ENCODE results near the gene PRDM7.

The PRDM7 gene

GRCh38 chr16:90037276-90037675 lies 39.9 kb downstream of the PRDM7 start:
- in situ Hi-C loops (cut with MboI; ENCODE audit: low sequenced_read_pairs), result no loop called here

GRCh38 chr16:90035902-90036301 lies 41.2 kb downstream of the PRDM7 start:
- in situ Hi-C loops (cut with MboI; ENCODE audit: low sequenced_read_pairs), result no loop called here

DNA sequence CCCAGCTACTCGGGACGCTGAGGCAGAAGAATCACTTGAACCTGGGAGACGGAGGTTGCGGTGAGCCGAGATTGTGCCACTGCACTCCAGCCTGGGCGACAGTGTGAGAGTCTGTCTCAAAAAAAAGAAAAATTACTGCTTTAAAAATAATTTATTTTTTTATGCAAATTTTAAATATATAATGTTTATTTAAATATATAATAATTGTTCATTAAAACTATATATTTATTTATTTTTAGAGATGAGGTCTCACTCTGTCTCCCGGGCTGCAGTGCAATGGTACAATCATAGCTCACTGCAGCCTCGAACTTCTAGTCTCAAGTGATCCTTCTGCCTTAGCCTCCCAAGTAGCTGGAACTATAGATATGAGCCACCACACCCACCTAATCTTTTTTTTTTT lies 42.6 kb downstream of the PRDM7 start:
- in situ Hi-C loops (cut with MboI; ENCODE audit: low sequenced_read_pairs), result no loop called here

DNA sequence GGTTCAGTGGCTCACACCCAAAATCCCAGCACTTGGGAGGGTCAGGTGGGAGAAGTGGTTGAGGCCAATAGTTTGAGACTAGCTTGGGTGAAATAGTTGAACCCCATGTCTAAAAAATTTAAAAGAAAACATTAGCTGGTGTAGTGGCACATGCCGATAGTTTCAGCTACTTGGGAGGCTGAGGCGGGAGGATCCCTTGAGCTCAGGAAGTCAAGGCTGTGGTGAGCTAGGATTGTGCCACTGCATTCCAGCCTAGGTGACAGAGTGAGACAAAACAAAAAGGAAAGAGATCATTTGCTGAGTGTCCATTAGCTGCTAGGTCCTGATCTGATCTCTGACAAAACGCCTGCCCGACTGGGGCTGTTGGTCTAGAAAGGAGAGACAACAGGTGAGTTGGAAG lies 43.7 kb downstream of the PRDM7 start:
- in situ Hi-C loops (cut with MboI; ENCODE audit: low sequenced_read_pairs), result no loop called here

DNA sequence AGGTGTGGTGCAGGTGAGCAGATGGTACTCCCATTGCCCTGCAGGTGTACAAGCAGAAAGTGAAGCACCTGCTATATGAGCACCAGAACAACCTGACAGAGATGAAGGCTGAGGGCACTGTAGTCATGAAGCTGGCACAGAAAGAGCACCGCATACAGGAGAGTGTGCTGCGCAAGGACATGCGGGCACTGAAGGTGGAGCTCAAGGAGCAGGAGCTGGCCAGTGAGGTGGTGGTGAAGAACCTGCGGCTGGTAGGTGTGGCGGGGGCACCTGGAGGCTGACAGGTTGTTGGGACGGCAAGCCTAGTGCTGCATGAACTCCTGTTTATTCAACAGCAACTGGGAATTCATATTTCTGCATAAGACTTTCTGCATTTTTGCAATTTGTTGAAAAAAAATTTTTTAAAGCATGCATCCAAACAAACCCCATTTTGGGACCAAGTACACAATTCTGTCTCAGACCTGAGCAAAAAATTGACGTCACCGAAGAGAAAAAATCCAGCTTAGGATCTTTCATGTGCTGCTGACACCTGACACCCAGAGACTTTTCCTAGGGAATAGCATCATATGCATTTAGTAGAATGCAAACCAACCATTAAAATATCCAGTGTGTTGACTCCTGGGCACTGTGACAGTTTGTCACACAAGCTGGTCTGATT lies 44.3 kb downstream of the PRDM7 start:
- in situ Hi-C loops (cut with MboI; ENCODE audit: low sequenced_read_pairs), result no loop called here

GRCh38 chr16:90031931-90032673 lies 45.0 kb downstream of the PRDM7 start:
- in situ Hi-C loops (cut with MboI; ENCODE audit: low sequenced_read_pairs), result no loop called here

GRCh38 chr16:90031186-90031930 lies 45.8 kb downstream of the PRDM7 start:
- in situ Hi-C loops (cut with MboI; ENCODE audit: low sequenced_read_pairs), result no loop called here

- in situ Hi-C loops (cut with MboI; ENCODE audit: low sequenced_read_pairs), result no loop called here
Observed at GRCh38 chr16:90028985-90029384, 48.1 kb downstream of the PRDM7 start.

DNA sequence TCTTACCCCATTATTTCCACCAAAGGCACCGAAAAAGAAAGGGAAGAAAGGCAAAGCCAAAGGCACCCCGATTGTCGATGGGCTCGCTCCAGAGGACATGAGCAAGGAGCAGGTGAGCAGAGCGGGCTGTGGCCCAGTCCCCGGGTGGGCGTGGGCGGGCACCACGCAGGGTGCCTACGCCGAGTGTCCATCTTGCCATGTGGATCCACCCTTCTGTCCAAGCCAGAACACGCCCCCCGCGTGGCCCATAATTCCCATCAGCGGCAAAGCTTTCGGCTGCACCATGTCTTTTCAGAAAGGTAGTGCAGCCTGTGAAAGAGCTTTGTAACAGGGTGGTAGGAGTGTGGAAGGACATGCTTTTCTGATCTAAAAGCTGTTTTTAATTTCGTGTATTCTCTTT lies 49.5 kb downstream of the PRDM7 start:
- in situ Hi-C loops (cut with MboI; ENCODE audit: low sequenced_read_pairs), result no loop called here

- in situ Hi-C loops (cut with MboI; ENCODE audit: low sequenced_read_pairs), result no loop called here
Observed at GRCh38 chr16:90026135-90026534, 51.0 kb downstream of the PRDM7 start.

- in situ Hi-C loops (cut with MboI; ENCODE audit: low sequenced_read_pairs), result no loop called here
Observed at GRCh38 chr16:90023078-90023447, 54.1 kb downstream of the PRDM7 start.

DNA sequence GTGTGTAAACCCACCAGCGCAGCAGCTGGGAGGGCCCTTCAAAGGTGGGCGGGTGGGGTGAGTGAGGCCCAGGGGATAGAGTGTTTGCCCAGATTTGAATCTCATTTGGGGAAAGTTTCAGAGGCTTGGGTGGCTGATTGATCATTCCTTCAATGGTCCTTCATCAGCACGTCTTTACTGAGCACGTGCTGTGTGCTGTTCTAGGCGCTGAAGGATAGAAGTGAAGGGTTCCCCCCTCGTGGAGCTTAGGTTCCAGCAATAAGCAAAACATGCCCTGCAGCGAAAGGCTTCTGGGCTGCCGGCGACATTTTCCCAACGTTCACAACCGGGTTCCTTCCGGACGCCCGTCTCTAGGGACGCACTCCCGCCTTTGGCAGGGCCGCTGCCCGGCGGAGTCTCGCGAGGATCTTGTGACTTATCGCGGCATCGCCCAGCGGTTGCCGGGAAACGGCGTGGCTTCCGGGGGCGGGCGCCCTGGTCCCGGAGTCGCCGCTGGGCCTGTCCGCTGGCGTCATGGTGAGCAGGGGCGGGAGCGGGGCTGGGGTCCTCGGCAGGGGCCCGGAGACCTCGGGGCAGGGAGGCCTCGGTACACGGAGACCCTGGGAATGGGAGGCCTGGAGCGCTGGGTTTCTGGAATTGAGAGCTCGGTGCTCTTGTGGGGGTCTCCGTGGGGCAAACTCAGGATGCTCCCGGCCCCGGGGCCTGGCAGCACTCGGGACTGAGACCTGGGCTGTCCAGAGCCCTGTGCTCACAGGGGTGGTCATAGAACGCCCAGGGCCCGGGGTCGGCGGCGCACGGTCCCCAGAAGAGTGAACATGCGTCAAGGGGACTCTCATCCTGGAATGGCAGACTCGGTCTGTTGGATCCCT lies 54.7 kb downstream of the PRDM7 start:
- in situ Hi-C loops (cut with MboI; ENCODE audit: low sequenced_read_pairs), result no loop called here

DNA sequence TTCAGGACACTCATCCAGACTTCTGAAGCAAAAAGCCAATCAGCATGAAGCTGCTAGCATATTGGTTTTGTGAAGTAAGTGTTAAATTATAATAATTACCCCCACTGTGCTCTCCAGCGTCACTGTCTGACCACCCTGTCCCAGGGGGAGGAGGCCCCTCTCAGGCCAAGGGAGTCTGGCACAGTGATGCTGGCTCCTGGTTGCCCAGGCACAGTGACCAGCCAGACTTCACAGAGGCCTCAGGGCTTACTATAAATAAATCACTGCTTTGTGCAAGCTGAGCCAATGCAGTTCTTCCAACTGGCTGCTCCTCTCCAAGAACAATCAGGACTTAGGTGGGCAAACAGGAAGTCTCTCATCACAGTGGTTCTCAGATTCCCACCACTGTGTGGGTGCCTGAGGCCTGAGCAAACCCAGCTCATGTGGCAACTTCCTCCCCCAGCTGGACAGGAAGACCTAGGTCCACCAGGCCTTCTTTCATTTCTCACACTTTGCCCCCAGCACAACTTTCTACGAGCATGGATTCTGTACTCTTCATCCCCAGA lies 56.2 kb downstream of the PRDM7 start:
- in situ Hi-C loops (cut with MboI; ENCODE audit: low sequenced_read_pairs), result no loop called here

- in situ Hi-C loops (cut with MboI; ENCODE audit: low sequenced_read_pairs), result no loop called here
Observed at GRCh38 chr16:90020260-90020837, 56.8 kb downstream of the PRDM7 start.

- in situ Hi-C loops (cut with MboI; ENCODE audit: low sequenced_read_pairs), result no loop called here
Observed at GRCh38 chr16:90019543-90020259, 57.4 kb downstream of the PRDM7 start.

- in situ Hi-C loops (cut with MboI; ENCODE audit: low sequenced_read_pairs), result no loop called here
Observed at GRCh38 chr16:90018652-90019542, 58.2 kb downstream of the PRDM7 start, which contains the start of gene DBNDD1. TSS of gene DBNDD1 (minus strand) at chr16:90019456. CDS start at chr16:90019341, 115 bp downstream.

DNA sequence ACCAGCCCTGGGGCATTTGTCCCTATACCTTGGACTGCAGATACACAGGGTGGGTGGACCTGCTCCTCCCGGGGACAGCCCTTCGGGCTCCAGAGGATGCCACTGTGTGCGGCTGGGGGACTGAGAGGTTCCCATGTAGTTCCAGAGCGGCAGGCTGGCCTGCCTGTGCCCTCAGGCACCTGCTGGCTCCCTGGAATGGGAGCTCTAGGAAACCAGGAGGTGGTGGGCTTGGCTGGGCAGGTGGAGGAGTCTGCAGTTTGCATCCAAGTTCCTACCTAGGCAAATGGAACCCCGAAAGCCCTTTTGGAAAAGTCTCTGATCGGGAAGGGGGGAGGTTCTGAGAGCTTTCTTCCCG lies 58.9 kb downstream of the PRDM7 start:
- in situ Hi-C loops (cut with MboI; ENCODE audit: low sequenced_read_pairs), result no loop called here

- in situ Hi-C loops (cut with MboI; ENCODE audit: low sequenced_read_pairs), result no loop called here
Observed at GRCh38 chr16:90016339-90016950, 60.7 kb downstream of the PRDM7 start.

Measured in HL-60/S4 treated with phorbol 12-myristate 13-acetate at 8.2 ng/mL for 4 days and 3 days (cell line).